GM21360 (cell line): Measurements from ENCODE around the gene ZNF43.
A peak's percentile ranks its signal among the peaks of the same experiment; 100 is the strongest.
"Not testable (repeated sequence)": the region's sequence is repeated elsewhere in the genome, so short reads cannot be mapped to it uniquely, and the experiment has no call there.

Source experiments
- ATAC-seq: cut with Tn5 transposase; IDR thresholded peaks from one replicate; pipeline ENCODE4 v1.9.1; 2021; ENCODE audit warnings: mild to moderate bottlenecking, moderate library complexity; ENCODE audit not compliant: unreplicated experiment

Gene ZNF43

GRCh38 chr19:21835810-21836444, at the start of gene ZNF43:
TSS of gene ZNF43 (minus strand) at chr19:21836182. CDS start at chr19:21836038, 144 bp downstream.
- ATAC-seq, result peak; percentile 82

GRCh38 chr19:21885516-21885915, 49.5 kb upstream of the ZNF43 start:
- ATAC-seq, result not testable (repeated sequence)

- ATAC-seq, result not testable (repeated sequence)
These were observed 48.8 kb upstream of the ZNF43 start for GRCh38 chr19:21884786-21885185.

GRCh38 chr19:21883516-21883915, 47.5 kb upstream of the ZNF43 start:
- no peak for ATAC-seq

GRCh38 chr19:21880761-21881160, 44.8 kb upstream of the ZNF43 start:
- ATAC-seq, result not testable (repeated sequence)

GRCh38 chr19:21878646-21879045, 42.7 kb upstream of the ZNF43 start:
- no peak for ATAC-seq

GRCh38 chr19:21877976-21878375, 42.0 kb upstream of the ZNF43 start:
- ATAC-seq, result no peak

GRCh38 chr19:21876608-21877007, 40.6 kb upstream of the ZNF43 start:
- ATAC-seq, result not testable (repeated sequence)

- no peak for ATAC-seq
These were observed 21.0 kb upstream of the ZNF43 start for GRCh38 chr19:21856773-21857514.

GRCh38 chr19:21851596-21852345, 15.8 kb upstream of the ZNF43 start:
- peak; percentile 97 for ATAC-seq

- no peak for ATAC-seq
These were observed 14.8 kb upstream of the ZNF43 start for GRCh38 chr19:21850656-21851255.

- no peak for ATAC-seq
These were observed 12.7 kb upstream of the ZNF43 start for GRCh38 chr19:21848706-21849105.

- ATAC-seq, result no peak
These were observed 7.1 kb upstream of the ZNF43 start for GRCh38 chr19:21843081-21843480.

GRCh38 chr19:21841488-21842097, 5.6 kb upstream of the ZNF43 start:
- ATAC-seq, result no peak

GRCh38 chr19:21841081-21841480, 5.1 kb upstream of the ZNF43 start:
- ATAC-seq, result no peak

- no peak for ATAC-seq
These were observed 4.0 kb upstream of the ZNF43 start for GRCh38 chr19:21839976-21840375.

GRCh38 chr19:21838646-21839045, 2.7 kb upstream of the ZNF43 start:
- ATAC-seq, result no peak

- ATAC-seq, result no peak
These were observed 563 bp downstream of the ZNF43 start for GRCh38 chr19:21835429-21835809.

- no peak for ATAC-seq
These were observed 2.2 kb downstream of the ZNF43 start for GRCh38 chr19:21833733-21834132.

- ATAC-seq, result no peak
These were observed 11.3 kb downstream of the ZNF43 start for GRCh38 chr19:21824679-21825078.

- ATAC-seq, result no peak
These were observed 12.8 kb downstream of the ZNF43 start for GRCh38 chr19:21823224-21823623.
